Renal pelvis (tissue), 12 donors: ENCODE measurements around the gene LIPJ. TPM values are rescaled to one million over a fixed set of nuclear protein-coding genes. Genes with fewer than 3 reads are reported as not detected.

Source experiments
- DNase-seq: peaks from one replicate; pipeline ENCODE4 v3.0.0-alpha.2; 2013
- long read RNA-seq, 16 experiments: transcript quantifications; one replicate each; lab custom pipeline, GENCODE V29; 2026
- polyA plus RNA-seq, 3 donors: library from polyadenylated mRNA; unstranded; fragments of 120-200 nt; gene quantifications; one replicate each; pipeline ENCODE4 v1.2.1, GENCODE V29; 2013; ENCODE audit not compliant: insufficient read length in 3 of 3

Gene LIPJ, protein sequence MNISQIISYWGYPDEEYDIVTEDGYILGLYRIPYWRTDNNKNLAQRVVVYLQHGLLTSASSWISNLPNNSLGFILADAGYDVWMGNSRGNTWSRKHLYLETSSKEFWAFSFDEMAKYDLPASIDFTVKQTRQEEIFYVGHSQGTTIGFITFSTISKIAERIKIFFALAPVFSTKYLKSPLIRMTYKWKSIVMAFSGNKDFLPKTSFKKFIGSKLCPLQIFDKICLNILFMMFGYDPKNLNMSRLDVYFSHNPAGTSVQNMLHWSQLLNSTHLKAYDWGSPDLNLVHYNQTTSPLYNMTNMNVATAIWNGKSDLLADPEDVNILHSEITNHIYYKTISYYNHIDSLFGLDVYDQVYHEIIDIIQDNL
- polyA plus RNA-seq: under 1 TPM; 0.10 to 0.40 (median 0.23) TPM
- long read RNA-seq, donor 1: 0 reads
- long read RNA-seq, donor 2: 0 reads
- long read RNA-seq, donor 3: 0 reads
- long read RNA-seq, donor 4: 0 reads
- long read RNA-seq, donor 5: 0 reads
- long read RNA-seq, donor 6: 0 reads
- long read RNA-seq, donor 7: 0 reads
- long read RNA-seq, donor 8: 0 reads
- long read RNA-seq, donor 9: 0 reads
- long read RNA-seq, donor 10: 0 reads
- long read RNA-seq, donor 11: 0 reads
- long read RNA-seq, donor 12: 0 reads
- long read RNA-seq, donor 13: 0 reads
- long read RNA-seq, donor 14: 0 reads
- long read RNA-seq, donor 15: 0 reads
- long read RNA-seq, donor 16: 0 reads

DNA sequence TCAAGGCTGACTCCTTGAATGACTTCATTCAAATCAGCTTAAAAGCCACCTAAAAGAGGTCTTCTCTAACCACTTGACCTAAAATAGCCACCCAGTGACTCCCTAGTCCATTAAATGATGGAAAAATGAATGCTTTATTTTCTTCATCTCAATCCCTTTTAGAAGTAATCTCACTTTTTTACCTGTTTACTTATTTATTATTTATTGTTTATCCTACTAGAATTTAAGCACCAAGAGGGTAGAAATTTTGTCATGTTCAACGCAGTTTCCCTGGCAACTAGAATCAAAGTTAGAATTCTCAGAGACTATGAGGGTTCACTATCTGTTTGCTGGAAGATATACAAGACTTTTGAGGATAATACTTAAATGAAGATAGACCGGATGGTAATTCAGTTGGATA is at the start of gene LIPJ:
Gene LIPJ, plus strand, starts transcription at position 301 of the 400 bp plus-strand sequence. CDS start 3,926 bp downstream, outside the sequence.
- DNase-seq: no peak

DNA sequence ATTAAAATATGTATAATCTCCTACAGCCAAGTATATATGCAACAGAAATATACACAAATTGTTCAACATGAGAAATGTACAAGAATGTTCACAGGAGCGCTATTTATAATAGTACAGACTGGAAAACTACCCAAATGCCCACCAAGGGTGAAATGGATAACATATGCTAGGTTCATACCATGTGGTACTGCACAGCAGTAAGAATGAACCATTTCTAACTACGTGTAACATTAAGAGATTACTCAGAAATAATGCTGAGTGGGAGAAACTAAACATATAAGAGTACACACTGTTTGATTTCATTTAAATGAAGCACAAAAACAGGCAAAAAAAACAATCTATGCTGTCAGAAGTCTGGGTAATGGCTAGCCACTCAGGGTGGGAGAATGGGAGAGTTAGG is 49.2 kb upstream of the LIPJ start:
- DNase-seq: no peak

DNA sequence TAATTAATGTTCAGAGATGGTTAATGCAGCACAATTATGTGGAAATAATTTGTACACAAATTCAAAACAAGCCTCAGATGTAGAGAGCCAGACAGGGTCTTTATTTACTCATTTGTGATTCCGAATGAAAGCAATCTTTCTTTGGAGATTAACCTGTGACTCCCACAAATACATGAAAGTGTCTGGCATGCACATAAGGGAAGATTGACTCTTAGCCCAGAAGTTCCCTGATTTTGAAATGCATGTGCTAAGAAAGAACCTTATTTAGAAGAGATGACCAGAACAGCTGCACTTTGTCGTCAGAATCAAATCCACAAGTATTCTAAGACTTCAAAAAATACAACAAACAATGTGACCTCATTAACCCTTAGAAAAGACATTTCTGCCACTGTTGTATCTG is 48.5 kb upstream of the LIPJ start:
- DNase-seq: no peak

DNA sequence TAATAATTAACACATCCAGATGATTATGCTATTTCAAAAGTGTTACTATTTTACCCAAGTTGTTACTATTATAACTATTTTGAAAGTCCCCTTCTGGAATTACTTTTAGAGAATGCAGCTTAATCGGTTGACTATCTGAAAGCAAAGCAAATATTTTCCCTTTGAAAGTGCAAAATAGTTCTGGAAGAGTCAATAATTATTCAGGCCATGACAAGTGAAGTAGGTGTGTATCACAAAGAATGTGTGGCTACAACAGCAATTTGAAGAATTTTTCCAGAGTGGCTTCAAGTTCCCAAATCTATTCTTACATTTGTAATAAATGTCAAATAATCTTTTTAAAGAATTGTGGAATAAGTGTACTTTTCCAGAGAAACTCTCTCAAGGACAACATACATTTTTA is 46.2 kb upstream of the LIPJ start:
- DNase-seq: no peak

DNA sequence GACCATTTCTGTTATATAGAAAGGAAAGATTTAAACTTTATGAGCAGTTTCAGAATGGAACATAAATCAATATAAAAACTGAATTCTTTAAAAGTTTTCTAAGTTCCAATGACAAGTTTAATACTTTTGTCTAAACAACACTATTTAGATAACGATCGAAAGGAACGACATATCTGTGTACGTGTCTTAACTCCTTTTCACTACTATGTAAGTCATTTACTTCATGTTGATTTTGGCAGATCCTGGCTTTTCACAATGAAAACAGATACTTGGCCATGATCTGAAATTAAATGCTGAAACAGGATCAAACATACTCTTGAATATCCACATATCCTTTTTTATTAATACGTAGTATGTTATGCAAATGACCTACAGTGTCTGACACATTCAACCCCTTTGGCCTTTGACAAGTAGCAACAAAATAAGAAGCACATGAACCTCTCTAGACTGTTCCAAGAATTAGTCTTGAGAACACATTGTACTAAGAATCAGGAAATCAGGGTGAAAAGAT is 45.4 kb upstream of the LIPJ start:
- DNase-seq: peak; percentile 67

DNA sequence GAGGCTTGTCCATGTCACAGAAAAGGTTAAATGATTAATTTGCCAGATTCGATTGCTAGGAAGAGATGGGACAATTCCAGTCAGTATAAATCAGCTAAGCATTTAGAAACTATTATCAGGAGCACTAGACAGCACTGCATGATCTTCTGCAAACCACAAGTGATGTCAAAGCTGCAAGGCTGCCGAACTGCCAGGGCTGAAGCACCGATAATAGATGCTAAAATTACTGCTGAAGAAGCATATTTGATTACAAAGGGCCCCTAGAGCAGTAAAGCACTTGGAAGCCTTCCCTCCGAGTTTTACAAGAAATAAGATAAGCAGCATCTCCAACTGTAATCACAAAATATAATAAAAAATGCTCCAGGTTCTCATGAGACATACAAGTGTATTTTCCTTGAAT is 44.0 kb upstream of the LIPJ start:
- DNase-seq: no peak

DNA sequence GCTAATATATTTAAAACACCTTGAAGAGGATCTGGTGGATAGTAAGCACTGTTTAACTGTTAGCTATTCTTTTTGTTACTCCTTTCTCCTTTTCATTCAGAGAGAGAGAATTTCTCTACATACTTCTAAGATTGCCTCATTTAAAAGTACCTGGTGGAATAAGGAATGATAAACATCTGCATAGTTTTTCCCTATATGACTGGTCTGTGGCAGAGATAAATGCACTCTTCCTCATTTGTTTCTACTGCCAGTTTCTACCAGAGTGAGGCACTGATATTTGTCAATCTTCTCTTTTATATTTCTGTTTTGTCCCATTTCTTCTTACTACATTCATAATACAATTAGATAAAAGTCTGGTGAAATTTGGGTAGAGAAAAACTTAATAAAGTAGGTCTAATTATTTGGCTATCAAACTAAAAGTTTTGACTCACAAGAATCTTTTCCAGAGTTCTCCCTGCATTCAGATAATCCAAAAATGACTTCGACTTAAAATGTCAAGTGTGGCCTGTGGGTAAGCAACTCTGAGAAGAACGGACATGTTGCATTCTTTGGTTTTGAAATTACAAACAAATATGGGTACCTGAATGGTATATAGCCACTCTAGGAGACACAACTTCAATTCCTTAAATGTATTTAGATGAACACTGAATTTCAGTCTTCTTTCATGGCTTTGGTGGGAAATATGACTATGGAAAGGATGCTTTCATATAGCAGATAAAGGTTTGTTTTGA is 42.3 kb upstream of the LIPJ start:
- no peak for DNase-seq

DNA sequence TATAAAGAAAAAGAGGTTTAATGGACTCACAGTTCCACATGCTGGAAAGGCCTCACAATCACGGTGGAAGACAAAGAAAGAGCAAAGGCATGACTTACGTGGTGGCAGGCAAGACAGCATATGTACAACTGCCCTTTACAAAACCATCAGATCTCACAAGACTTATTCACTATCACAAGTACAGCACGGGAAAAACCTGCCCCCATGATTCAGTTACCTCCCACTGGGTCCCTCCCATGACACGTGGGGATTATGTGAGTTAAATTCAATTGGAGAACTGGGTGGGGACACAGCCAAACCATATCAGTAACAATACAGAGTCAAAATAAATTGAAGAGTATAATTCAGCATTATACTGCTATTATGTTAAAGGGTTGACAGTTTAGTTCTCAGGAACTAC is 41.2 kb upstream of the LIPJ start:
- DNase-seq: no peak

DNA sequence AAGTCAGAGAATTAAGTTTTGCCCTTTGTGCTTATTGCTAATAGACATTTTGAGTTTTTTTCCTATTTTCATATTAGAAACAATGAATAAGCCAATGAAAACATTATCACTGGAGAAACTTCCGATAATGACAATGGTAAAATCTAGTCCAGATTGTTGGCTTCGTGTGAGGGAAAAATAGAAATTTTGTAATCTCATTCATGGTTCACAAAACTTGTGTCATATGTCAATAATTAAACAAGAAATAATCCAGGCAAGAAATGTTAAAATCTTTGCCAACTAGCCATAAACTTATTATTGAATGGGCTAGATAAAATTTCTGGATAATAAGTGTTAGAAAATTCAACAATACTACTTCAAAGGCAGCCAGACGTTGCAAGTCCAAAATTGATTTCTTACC is 40.1 kb upstream of the LIPJ start:
- DNase-seq: no peak

DNA sequence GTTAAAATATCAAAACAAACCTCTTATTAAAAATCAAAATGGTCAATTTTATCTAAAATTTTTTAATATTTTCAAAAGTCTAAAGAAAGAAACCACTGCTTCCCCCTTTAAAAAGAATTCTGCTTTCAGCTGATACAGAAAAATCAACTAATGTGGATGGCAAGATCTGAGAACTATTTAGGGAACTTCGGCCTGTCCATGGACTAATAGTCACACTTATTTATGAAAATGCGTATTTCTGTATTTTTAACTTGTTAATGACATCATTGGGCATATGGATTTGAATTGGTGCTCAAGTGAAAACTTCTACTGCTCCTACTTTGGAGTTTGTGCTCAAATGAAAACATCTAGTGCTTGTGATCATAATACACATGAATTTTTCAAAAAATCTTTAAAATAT is 35.3 kb upstream of the LIPJ start:
- DNase-seq: no peak

DNA sequence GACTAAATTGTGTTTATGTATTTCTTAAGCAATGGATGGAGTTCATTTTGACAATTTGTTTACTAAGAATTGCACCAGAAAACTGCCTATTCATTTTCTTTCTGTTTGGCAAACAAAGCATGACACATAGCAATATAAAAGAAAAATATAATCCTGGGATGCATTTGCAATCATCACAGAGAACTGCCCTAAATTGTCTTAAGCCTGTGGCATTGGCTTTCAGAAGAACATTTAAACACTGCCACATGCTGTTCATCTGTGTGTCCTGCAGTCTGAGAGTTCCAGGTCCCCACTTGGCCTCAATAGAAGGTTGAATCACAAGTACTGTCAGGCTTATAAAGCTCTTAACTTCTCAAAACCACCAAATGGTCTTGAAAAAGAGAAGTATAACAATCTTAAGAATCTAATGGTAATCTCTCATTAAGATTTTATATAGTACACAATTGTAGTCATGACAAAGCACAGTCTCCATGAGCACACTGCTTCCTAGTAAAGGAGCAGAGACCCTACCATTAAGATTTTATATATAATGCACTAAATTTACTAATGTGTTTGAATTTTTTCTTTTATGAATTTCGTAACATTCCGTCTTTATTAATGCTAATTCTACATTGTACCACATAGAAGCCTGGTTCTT is 33.3 kb upstream of the LIPJ start:
- DNase-seq: peak; percentile 58

DNA sequence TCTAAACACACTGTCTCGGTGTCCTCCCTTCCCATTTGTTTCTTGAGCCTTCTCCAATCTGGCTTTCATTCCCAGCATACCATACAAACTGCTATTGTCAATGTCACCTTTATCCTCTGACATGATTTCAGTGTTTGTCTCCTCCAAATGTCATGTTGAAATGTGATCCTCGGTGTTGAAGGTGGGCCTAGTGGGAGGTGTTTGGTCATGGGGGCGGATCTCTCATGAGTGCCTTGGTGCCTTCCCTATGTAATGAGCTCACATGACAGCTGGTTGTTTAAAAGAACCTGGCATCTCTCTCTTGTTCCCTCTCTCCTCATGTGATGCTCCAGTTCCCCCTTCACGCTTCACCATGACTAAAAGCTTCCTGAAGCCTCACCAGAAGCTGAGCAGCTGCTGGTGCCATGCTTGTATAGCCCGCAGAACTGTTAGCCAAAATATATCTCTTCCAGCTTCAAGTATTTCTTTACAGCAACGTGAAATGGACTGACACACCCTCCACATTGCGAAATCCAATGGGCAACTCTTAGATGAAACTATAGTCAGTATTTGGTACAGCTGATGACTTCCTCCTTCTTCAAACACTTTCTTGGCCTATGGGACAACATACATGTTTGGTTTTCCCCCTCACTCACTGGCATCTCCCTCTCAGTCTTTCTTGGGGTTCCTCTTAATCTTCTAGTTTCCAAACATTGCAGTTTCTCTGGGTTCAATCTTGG is 31.2 kb upstream of the LIPJ start:
- DNase-seq: no peak

DNA sequence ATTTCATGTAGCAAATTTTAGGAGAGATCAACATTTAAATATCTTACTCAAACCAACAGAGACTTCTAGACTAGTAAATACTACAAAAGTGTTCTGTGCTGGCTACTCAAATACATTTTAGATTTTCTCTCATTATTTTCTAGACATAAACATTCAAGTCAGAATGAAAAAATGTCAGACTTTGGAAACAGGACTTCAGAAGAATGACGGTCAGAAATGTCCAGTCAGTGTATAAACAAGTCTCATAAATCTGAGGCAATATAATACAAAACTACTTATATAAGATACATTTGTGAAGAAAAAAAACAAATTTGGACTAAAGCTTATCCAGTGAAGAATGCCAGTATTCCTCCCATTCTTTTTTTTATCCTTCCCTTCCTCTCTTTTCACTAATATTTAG is 29.3 kb upstream of the LIPJ start:
- no peak for DNase-seq

DNA sequence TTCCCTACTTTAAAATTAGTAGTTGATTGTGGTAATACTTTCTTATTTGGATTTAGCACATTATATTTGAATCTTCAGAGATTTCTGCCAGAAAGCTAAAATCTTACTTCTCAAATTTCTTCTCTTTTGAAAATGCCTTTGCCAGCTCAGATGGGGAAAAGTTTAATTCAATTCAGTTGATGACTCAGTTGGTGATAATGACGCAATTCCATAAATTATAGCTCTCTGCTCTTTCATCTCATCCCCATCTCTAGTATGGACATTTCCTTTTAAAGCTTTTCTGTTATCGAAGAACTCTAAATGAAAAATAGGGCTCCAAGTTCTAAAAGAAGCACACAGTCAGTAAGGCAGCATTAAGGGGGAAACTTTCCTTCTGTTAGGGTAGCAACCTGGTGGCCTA is 28.9 kb upstream of the LIPJ start:
- no peak for DNase-seq

DNA sequence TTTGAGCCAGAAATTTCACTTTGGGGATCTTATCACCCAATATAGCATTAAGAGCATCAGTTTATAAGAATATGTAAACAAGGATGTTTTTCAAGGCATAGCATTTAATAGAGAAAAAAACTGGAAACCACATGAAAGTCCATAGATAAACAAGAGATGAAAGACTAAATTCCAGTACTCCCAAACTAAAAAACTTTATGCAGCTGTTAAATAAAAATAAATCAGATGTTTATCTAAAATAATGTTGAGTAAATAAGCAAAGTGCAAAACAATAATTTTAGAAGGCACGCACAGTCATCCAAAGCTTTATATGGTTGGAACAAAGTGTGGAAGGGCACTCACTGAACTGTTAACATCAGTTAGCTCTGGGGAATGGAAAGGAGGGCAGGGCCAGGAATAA is 24.4 kb upstream of the LIPJ start:
- no peak for DNase-seq

DNA sequence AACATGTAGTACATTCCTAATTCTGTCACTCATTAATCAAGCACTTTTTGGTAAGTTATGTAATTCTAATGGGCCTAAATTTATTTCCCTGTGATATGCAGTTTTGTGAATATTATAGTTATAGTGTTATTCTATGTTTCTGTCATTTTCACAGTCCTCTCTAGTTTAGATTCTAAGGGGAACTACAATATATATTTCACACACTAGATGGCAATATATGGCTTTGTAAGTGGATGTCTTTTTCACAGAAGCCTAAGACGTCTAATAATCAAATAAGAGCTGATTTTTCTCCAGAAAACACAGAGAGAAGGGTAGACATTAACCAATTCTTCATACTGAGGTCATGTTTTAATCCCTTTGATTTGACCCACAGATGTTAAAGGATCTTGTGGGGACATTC is 21.5 kb upstream of the LIPJ start:
- DNase-seq: no peak

DNA sequence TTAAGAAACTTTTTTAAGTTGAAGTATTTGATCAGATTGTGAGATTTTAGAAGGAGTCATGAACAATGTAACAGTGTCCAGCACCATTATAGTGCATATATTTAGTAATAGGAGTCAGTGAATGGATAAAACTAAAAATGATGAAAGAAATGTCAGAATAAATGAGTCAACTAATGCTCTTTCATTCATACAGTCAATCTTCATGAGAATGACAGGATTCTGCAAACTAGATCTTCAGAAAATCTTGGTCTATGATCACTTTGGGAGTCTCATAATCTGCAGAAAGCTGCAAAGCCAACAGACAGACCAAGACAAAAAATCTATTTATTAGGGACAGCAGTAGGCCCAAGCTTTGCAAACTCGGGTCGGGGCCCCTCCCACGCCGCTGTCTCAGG is 4.2 kb upstream of the LIPJ start:
- DNase-seq: no peak

DNA sequence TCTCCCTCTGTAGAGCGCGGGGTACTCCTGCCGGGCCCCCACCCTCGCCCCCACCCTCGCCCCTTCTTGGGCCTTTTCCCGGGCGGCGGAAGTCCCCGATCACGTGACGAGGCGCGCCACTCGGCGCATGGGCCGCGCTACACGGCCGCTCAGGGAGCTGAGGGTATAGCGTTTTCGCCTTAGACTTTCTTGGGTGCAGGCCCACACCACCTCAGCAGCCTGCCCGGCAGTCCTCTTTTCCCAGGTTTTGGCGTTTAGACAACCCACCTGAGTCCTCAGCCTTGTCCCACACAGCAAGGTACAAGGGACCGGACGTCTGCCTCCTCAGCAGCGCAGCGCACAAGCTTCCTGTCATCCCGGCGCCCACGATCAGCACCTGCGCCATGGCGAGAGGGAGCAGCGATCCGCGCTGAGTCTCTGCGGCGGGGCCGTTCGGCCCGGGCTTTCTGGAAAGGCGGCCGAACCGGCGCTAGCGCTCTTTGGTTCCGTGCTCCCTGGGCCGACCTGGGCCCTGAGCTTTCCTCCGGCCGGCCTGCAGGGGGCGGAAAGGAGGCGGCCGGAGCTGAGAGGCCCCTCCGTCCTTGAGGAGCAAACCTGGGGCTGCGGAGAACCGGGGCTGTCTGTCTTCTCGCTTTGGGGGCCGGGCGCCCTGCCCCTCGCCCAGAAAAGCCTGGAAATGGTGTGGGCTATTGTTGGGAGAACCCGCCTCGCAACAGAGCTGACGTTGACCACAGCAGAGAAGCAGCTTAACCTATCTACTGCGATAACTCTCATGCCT is 3.6 kb upstream of the LIPJ start, which contains the start of gene RNLS:
Gene RNLS, minus strand, starts transcription at position 513 of the 778 bp plus-strand sequence.
- DNase-seq: peak; percentile 55

DNA sequence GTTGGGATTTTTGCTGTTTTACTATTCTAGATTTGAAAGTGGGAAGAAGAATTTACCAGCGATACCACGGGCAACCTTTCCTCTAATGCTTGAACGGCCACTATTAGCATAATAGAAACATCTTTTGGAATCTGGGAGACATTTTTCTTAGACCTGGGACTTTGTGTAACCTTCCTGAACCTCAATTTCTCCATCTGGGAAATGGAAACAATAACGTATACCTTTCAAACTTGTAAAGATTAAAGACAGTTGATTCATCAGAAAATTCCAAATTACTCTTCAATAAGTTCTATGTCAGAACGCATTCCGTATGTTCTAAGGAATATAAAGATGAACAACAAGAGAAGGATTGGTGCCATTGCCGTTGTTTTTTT is 3.0 kb upstream of the LIPJ start:
- DNase-seq: no peak

DNA sequence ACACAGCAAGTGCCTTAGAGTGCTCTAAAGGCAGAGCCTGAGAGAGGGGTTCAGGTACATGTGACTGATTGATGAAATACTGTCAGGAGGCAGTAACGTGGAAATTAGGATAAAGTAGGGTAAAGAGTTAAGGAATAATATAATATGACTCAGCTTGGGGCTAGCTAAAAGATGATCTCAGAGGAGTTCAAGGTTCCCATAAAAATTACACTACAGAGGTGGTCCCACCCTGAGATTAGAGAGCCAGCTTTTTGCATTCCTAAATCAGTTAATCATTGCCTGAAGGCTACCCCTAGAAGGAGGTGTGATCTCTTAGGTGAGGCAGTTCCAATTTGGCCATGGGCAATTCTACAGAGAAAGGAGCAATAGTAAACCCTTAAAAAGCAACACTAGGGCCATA is 5.8 kb downstream of the LIPJ start:
- DNase-seq: no peak

DNA sequence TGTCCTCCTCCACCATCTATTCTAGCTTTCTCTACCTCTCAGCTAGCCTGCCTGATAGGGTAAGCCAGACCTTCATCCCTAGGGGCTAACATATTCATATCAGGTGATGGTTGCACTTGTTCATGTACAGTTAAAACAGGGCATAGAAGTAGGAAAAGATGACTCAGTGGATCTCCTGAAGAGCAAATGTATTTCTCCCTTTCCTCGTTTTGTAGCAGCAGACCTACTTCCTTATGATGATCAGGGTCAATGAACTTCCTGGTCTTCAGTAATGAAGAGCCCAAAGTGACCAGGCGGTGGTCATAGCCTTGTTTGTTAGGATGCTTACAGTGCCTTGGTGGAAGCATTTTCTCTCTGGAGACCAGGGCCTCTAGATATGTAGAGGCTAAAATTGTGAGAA is 6.3 kb downstream of the LIPJ start:
- DNase-seq: no peak
